SK-N-SH treated with all-trans-retinoic acid at 6 μM for 48 hours (cell line): Measurements from ENCODE around the gene IQGAP3.

Source experiments
- ARNTL ChIP-seq: fragments of 450-650 bp; formaldehyde crosslinking; IDR thresholded peaks from 2 replicates; pipeline ENCODE4 v1.5.0; 2020; ENCODE audit warnings: low read depth, mild to moderate bottlenecking, moderate library complexity, borderline replicate concordance
- ESRRG ChIP-seq: fragments of 250-450 bp; sonication (Bioruptor Pico); IDR thresholded peaks from 2 replicates; pipeline ENCODE4 v1.6.1; 2021; ENCODE audit warnings: mild to moderate bottlenecking
- PATZ1 ChIP-seq: fragments of 250-450 bp; sonication (Bioruptor Pico); IDR thresholded peaks from 2 replicates; pipeline ENCODE4 v1.8.0; 2020; ENCODE audit warnings: mild to moderate bottlenecking, moderate library complexity, borderline replicate concordance
- RARB ChIP-seq: fragments of 250-450 bp; sonication (Bioruptor Pico); IDR thresholded peaks from 2 replicates; pipeline ENCODE4 v1.8.0; 2021; ENCODE audit warnings: mild to moderate bottlenecking, moderate library complexity
- TCF4 ChIP-seq: fragments of 250-450 bp; sonication (Bioruptor Pico); IDR thresholded peaks from 2 replicates; pipeline ENCODE4 v1.8.0; 2021; ENCODE audit warnings: mild to moderate bottlenecking, moderate library complexity, borderline replicate concordance
- TSHZ2 ChIP-seq: fragments of 250-450 bp; sonication (Bioruptor Pico); IDR thresholded peaks from 2 replicates; pipeline ENCODE4 v1.5.0; 2020; ENCODE audit warnings: mild to moderate bottlenecking, moderate library complexity
- ZFP3 ChIP-seq: fragments of 250-450 bp; sonication (Bioruptor Pico); IDR thresholded peaks from 2 replicates; pipeline ENCODE4 v1.5.0; 2020; ENCODE audit warnings: mild to moderate bottlenecking, moderate library complexity
- ZFP30 ChIP-seq: fragments of 450-650 bp; formaldehyde crosslinking; IDR thresholded peaks from 2 replicates; pipeline ENCODE4 v1.5.0; 2022; ENCODE audit warnings: mild to moderate bottlenecking, moderate library complexity
- ZNF565 ChIP-seq: fragments of 450-650 bp; formaldehyde crosslinking; conservative IDR thresholded peaks from 2 replicates; pipeline ENCODE4 v1.5.0; 2020; ENCODE audit warnings: low read depth, mild to moderate bottlenecking, moderate library complexity
- ZNF70 ChIP-seq: fragments of 450-650 bp; formaldehyde crosslinking; IDR thresholded peaks from 2 replicates; pipeline ENCODE4 v1.5.0; 2020; ENCODE audit warnings: mild to moderate bottlenecking, moderate library complexity
- ZNF8 ChIP-seq: fragments of 450-650 bp; formaldehyde crosslinking; IDR thresholded peaks from 2 replicates; pipeline ENCODE4 v1.5.0; 2020; ENCODE audit warnings: mild to moderate bottlenecking, moderate library complexity
- TF ChIP-seq, protein P1 (sequence below): fragments of 250-450 bp; sonication (Bioruptor Pico); IDR thresholded peaks from 2 replicates; pipeline ENCODE4 v1.8.0; 2021; ENCODE audit warnings: low read depth, mild to moderate bottlenecking, moderate library complexity, borderline replicate concordance

DNA sequence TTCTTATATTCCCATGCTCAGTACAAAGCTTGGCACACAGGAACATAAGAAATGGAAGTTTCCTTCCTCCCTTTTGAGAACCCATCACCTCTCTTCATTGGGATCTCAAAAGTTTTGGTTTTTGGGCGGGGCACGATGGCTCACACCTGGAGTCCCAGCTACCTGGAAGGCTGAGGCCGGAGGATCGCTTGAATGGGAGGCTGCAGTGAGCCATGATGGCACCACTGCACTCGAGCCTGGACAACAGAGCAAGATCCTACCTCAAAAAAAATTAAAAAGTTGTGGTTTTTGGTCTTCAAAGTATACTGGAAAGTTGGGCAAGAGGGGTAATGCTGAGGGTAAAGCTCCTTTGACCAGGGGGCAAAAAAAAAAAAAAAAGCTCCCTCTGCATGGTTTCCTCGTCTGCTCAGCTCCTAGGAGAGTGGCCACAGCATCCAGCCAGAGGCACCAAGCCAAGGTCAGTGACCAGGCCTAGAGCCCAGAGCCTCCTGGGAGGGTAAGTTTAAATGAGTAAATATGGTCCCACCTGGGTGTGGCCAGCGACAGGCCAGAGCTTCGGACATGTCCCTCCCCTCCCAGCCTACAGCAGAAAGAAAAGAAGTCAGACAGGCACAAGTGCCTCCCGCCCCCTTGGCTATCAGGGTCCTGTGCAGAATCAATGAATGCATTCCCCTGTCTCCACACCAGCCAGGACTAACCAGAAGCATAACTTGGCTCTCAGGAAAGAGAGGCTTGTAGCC lies 76.8 kb downstream of the IQGAP3 start:
- TF ChIP-seq ZFP3 (no peak), ZFP30 (CRISPR knock-in tag) (no peak), RARB (no peak), ZNF70 (no peak), PATZ1 (CRISPR knock-in tag) (no peak), ZNF565 (CRISPR knock-in tag) (no peak), TSHZ2 (CRISPR knock-in tag) (no peak), ZNF8 (CRISPR knock-in tag) (no peak), ESRRG (no peak), ARNTL (CRISPR knock-in tag) (no peak), TCF4 (CRISPR knock-in tag) (no peak)
- TF ChIP-seq, protein P1, sequence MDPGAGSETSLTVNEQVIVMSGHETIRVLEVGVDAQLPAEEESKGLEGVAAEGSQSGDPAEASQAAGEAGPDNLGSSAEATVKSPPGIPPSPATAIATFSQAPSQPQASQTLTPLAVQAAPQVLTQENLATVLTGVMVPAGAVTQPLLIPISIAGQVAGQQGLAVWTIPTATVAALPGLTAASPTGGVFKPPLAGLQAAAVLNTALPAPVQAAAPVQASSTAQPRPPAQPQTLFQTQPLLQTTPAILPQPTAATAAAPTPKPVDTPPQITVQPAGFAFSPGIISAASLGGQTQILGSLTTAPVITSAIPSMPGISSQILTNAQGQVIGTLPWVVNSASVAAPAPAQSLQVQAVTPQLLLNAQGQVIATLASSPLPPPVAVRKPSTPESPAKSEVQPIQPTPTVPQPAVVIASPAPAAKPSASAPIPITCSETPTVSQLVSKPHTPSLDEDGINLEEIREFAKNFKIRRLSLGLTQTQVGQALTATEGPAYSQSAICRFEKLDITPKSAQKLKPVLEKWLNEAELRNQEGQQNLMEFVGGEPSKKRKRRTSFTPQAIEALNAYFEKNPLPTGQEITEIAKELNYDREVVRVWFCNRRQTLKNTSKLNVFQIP = no peak
